Measurements from ENCODE around the gene CDK14.

GRCh38 chr7:90756366-90756765 is 160.2 kb downstream of the CDK14 start:
- TF ChIP-seq CTCF (IDR thresholded peaks at IDR 0.05; ENCODE audit: low read depth, low read length, missing input control), result no peak
- TF ChIP-seq REST (IDR thresholded peaks at IDR 0.05), result no peak
- no peak for TF ChIP-seq YY1 (IDR thresholded peaks at IDR 0.05)
- no peak for TF ChIP-seq ATF3 (IDR thresholded peaks at IDR 0.05)
- TF ChIP-seq MAX (IDR thresholded peaks at IDR 0.05), result no peak
